Measurements from ENCODE around the gene ZNF555.
"Not testable (repeated sequence)": the region's sequence is repeated elsewhere in the genome, so short reads cannot be mapped to it uniquely, and the experiment has no call there.

GRCh38 chr19:2890531-2890930, 49.3 kb downstream of the ZNF555 start:
- not testable (repeated sequence) for TF ChIP-seq EP300, CTCF, POLR2A (IDR thresholded peaks at IDR 0.05)
